ENCODE results near the gene PRXL2A.

DNA sequence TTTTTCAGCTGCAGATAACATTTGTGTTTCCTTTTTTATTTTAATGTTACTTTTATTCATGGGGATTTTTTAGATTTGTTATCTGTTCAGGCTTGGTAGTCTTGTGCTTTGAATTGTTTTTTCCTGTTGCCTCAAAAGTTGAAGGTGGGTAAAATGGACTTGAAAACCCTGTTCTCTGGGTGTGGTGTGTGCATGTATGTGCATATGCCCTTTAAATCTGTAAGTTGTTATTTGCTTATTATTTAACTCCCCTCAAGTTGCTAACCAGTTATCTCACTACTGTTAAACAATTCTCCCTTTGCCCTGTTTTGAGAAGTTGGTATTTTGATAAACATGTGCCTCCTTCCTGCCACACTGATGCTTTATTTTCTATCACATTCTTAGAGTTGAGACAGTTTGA, 76.3 kb downstream of the PRXL2A start:
- TF ChIP-seq, protein P1, sequence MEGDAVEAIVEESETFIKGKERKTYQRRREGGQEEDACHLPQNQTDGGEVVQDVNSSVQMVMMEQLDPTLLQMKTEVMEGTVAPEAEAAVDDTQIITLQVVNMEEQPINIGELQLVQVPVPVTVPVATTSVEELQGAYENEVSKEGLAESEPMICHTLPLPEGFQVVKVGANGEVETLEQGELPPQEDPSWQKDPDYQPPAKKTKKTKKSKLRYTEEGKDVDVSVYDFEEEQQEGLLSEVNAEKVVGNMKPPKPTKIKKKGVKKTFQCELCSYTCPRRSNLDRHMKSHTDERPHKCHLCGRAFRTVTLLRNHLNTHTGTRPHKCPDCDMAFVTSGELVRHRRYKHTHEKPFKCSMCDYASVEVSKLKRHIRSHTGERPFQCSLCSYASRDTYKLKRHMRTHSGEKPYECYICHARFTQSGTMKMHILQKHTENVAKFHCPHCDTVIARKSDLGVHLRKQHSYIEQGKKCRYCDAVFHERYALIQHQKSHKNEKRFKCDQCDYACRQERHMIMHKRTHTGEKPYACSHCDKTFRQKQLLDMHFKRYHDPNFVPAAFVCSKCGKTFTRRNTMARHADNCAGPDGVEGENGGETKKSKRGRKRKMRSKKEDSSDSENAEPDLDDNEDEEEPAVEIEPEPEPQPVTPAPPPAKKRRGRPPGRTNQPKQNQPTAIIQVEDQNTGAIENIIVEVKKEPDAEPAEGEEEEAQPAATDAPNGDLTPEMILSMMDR (IDR thresholded peaks at IDR 0.05 in 4 of 5, conservative IDR thresholded peaks at IDR 0.05 in 1 of 5): no peak
- TF ChIP-seq POLR2A (IDR thresholded peaks at IDR 0.05): no peak
